ENCODE data around the gene PKDREJ. TPM values are rescaled to one million over a fixed set of nuclear protein-coding genes. Genes with fewer than 3 reads are reported as not detected.

The PKDREJ gene
- total and polyA plus RNA-seq, 2 of the 4 experiments (the other 2 are of a cell fraction) = 0.02 TPM; not detected in 1

DNA sequence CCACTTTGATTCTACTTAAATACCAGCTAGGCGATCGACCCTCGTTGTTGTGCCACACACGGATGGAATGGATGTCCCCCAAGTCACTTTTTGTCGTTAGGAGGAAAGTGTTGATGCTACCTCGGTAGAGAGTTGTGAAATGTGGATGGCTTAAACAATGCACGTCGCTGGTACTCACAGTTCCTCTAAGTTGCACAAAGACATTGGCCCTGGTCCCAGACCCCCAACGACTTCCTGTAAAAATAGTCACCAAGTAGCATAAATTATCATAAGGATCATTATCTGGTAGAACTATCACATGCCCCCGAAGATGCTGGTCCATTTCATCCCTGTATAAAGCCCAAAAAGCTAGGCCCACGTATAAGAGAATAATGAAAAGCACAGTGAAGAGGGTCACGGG is 3.8 kb downstream of the PKDREJ start:
- no peak overlapping the region for H3K56ac ChIP-seq (ENCODE audit: extremely low read depth, insufficient read depth, low read length)
- H3K79me1 ChIP-seq (ENCODE audit: low read depth in 1 of 2, low read length in 2 of 2) = no peaks in the 10 kb centered on the region
- ATAC-seq (ENCODE audit: low read depth) (no peak), DNase-seq (no peak)
- H2AFZ ChIP-seq (replicated peaks; ENCODE audit: low read length, poor library complexity) = no peak overlapping the region
- H4K20me1 ChIP-seq (ENCODE audit: insufficient read depth, low read length) = no peaks in the 10 kb centered on the region
- no peak overlapping the region for H2BK20ac ChIP-seq (ENCODE audit: low read depth, low read length)
- no peak overlapping the region for H3K4me3 ChIP-seq (ENCODE audit: insufficient read depth, low read depth, low read length)
- H2AK9ac ChIP-seq (replicated peaks; ENCODE audit: low read depth, low read length, poor library complexity) = no peak overlapping the region
- no peak overlapping the region for H2BK15ac ChIP-seq (ENCODE audit: low read depth, low read length)
- intact Hi-C loops (cut with micrococcal nuclease) (no loop called here), dilution Hi-C loops (cut with HindIII; ENCODE audit: low sequenced_read_pairs, unreplicated experiment) (no loop called here), in situ Hi-C loops (cut with MboI; ENCODE audit: low sequenced_read_pairs) (no loop called here)
- CTCF ChIA-PET = no interaction called here
- peaks cover 32% of the 10 kb centered on the region for H3K27me3 ChIP-seq (ENCODE audit: control insufficient read depth, insufficient read depth, low read length)
- no peak overlapping the region for H2BK120ac ChIP-seq (ENCODE audit: low read depth, low read length)
- no CpG with 5 or more reads among the region's 12 CpGs for WGBS, 2 experiments (ENCODE audit: extremely low coverage in 2 of 2, insufficient read length in 1 of 2)
- no peak overlapping the region for H3K14ac ChIP-seq (replicated peaks; ENCODE audit: low read depth, low read length)
- H4K8ac ChIP-seq (ENCODE audit: low read depth in 2 of 2, low read length in 2 of 2) = no peak overlapping the region
- H3K9ac ChIP-seq (ENCODE audit: low read depth, low read length) = no peak overlapping the region
- no peak overlapping the region for H3K4ac ChIP-seq (ENCODE audit: low read depth, low read length)
- POLR2A ChIA-PET (ENCODE audit: unreplicated experiment) = no interaction called here
- no peak overlapping the region for H2AK5ac ChIP-seq (ENCODE audit: low read depth, low read length)
- peaks cover 23% of the 10 kb centered on the region for H3K9me3 ChIP-seq (ENCODE audit: control insufficient read depth, insufficient read depth, low read length)
- H2BK5ac ChIP-seq (ENCODE audit: low read depth, low read length, poor library complexity, severe bottlenecking) = no peak overlapping the region
- BruUV-seq (replicated peaks) = no TSS peak
- TF ChIP-seq CEBPB (IDR thresholded peaks at IDR 0.05; ENCODE audit: low read depth, low read length) (no peak), RAD21 (IDR thresholded peaks at IDR 0.05; ENCODE audit: low read length) (no peak), SMC3 (IDR thresholded peaks at IDR 0.05; ENCODE audit: low read depth, low read length) (no peak), CHD1 (IDR thresholded peaks at IDR 0.05; ENCODE audit: low read depth, low read length) (no peak), BHLHE40 (IDR thresholded peaks at IDR 0.05; ENCODE audit: low read depth, low read length) (no peak), MXI1 (IDR thresholded peaks at IDR 0.05; ENCODE audit: borderline replicate concordance, low read depth, low read length) (no peak), MAZ (IDR thresholded peaks at IDR 0.05; ENCODE audit: borderline replicate concordance, low read depth, low read length) (no peak), NFE2L2 (IDR thresholded peaks at IDR 0.05; ENCODE audit: low read depth, low read length) (no peak), FOS (IDR thresholded peaks at IDR 0.05; ENCODE audit: low read depth, low read length) (no peak), RFX5 (IDR thresholded peaks at IDR 0.05; ENCODE audit: low read depth, low read length) (no peak), POLR2A (IDR thresholded peaks at IDR 0.05; ENCODE audit: low read depth, low read length) (no peak), RCOR1 (IDR thresholded peaks at IDR 0.05; ENCODE audit: insufficient replicate concordance, low read length) (no peak), MAFK (IDR thresholded peaks at IDR 0.05; ENCODE audit: low read depth, low read length) (no peak)
- TF ChIP-seq, protein P1, sequence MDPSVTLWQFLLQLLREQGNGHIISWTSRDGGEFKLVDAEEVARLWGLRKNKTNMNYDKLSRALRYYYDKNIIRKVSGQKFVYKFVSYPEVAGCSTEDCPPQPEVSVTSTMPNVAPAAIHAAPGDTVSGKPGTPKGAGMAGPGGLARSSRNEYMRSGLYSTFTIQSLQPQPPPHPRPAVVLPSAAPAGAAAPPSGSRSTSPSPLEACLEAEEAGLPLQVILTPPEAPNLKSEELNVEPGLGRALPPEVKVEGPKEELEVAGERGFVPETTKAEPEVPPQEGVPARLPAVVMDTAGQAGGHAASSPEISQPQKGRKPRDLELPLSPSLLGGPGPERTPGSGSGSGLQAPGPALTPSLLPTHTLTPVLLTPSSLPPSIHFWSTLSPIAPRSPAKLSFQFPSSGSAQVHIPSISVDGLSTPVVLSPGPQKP (IDR thresholded peaks at IDR 0.05; ENCODE audit: borderline replicate concordance, low read depth, low read length) = no peak
- TF ChIP-seq, protein P2, sequence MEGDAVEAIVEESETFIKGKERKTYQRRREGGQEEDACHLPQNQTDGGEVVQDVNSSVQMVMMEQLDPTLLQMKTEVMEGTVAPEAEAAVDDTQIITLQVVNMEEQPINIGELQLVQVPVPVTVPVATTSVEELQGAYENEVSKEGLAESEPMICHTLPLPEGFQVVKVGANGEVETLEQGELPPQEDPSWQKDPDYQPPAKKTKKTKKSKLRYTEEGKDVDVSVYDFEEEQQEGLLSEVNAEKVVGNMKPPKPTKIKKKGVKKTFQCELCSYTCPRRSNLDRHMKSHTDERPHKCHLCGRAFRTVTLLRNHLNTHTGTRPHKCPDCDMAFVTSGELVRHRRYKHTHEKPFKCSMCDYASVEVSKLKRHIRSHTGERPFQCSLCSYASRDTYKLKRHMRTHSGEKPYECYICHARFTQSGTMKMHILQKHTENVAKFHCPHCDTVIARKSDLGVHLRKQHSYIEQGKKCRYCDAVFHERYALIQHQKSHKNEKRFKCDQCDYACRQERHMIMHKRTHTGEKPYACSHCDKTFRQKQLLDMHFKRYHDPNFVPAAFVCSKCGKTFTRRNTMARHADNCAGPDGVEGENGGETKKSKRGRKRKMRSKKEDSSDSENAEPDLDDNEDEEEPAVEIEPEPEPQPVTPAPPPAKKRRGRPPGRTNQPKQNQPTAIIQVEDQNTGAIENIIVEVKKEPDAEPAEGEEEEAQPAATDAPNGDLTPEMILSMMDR (conservative IDR thresholded peaks at IDR 0.05; ENCODE audit: low read depth, low read length) = no peak
- TF ChIP-seq, protein P3, sequence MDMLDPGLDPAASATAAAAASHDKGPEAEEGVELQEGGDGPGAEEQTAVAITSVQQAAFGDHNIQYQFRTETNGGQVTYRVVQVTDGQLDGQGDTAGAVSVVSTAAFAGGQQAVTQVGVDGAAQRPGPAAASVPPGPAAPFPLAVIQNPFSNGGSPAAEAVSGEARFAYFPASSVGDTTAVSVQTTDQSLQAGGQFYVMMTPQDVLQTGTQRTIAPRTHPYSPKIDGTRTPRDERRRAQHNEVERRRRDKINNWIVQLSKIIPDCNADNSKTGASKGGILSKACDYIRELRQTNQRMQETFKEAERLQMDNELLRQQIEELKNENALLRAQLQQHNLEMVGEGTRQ (IDR thresholded peaks at IDR 0.05; ENCODE audit: low read depth, low read length) = no peak
- H3K23ac ChIP-seq (ENCODE audit: low read depth, low read length) = no peak overlapping the region
- no peak overlapping the region for H3K18ac ChIP-seq (ENCODE audit: low read depth, low read length)
- H3K4me1 ChIP-seq (ENCODE audit: control insufficient read depth, insufficient read depth, low read length) = peaks cover 2% of the 10 kb centered on the region; the same call in 1 of the 2 replicates
- H4K91ac ChIP-seq (ENCODE audit: insufficient read depth, low read depth, low read length) = no peak overlapping the region
- H3K4me2 ChIP-seq (ENCODE audit: low read depth, low read length) = no peak overlapping the region
- no peak overlapping the region for H4K5ac ChIP-seq (ENCODE audit: low read depth, low read length)
- H3K36me3 ChIP-seq (ENCODE audit: control insufficient read depth, insufficient read depth, low read length) = no peaks in the 10 kb centered on the region
- peaks cover 4% of the 10 kb centered on the region; the same call in 1 of the 2 replicates for H3K9me1 ChIP-seq (ENCODE audit: insufficient read depth, low read length)
- H3K27ac ChIP-seq (ENCODE audit: insufficient read depth, low read length) = no peak overlapping the region
